Epithelial cell of esophagus (primary cell): ENCODE results near the gene GPN2.
"Not testable (repeated sequence)": the region's sequence is repeated elsewhere in the genome, so short reads cannot be mapped to it uniquely, and the experiment has no call there.

Experiments
- DNase-seq: peaks from one replicate; pipeline ENCODE4 v3.0.0; 2010; ENCODE audit warnings: low read depth
- H3K4me3 ChIP-seq: 2 replicates; pipeline ENCODE4 v1.5.1; 2011; ENCODE audit warnings: mild to moderate bottlenecking, low read length, control low read depth
- CTCF ChIP-seq: IDR thresholded peaks from 2 replicates; pipeline ENCODE4 v1.5.1; 2011; ENCODE audit warnings: low read depth, mild to moderate bottlenecking, low read length, control low read depth, inconsistent platforms; ENCODE audit not compliant: insufficient read depth; ENCODE audit errors: missing control alignments

Gene GPN2

GRCh38 chr1:26848941-26849774 lies 40.9 kb downstream of the GPN2 start:
- peak; percentile 100 for DNase-seq
- H3K4me3 ChIP-seq, result no peak overlapping the region
- TF ChIP-seq CTCF, result peak; percentile 32

- DNase-seq, result no peak
- no peak for TF ChIP-seq CTCF
- no peak overlapping the region for H3K4me3 ChIP-seq
Observed at GRCh38 chr1:26848499-26848898, 41.6 kb downstream of the GPN2 start.

DNA sequence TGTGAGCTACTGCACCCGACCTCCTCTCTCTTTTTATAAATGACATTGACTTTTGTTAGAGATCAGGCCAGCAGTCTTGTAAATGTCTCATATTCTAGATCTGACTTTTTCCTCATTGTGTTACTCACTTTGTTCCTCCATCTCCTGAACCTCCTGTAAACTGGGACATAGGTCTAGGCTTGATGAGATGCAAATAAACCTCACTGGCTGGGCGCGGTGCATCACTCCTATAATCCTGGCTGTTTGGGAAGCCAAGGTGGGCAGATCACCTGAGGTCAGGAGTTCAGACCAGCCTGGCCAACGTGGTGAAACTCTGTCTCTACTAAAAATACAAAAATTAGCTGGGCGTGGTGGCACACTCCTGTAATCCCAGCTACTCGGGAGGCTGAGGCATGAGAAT lies 42.3 kb downstream of the GPN2 start:
- not testable (repeated sequence) for H3K4me3 ChIP-seq, DNase-seq

GRCh38 chr1:26844424-26845196 lies 45.5 kb downstream of the GPN2 start:
- no peak overlapping the region for H3K4me3 ChIP-seq
- DNase-seq, result no peak
- no peak for TF ChIP-seq CTCF

- no peak for DNase-seq
- no peak overlapping the region for H3K4me3 ChIP-seq
- no peak for TF ChIP-seq CTCF
Observed at GRCh38 chr1:26839779-26840178, 50.3 kb downstream of the GPN2 start.

DNA sequence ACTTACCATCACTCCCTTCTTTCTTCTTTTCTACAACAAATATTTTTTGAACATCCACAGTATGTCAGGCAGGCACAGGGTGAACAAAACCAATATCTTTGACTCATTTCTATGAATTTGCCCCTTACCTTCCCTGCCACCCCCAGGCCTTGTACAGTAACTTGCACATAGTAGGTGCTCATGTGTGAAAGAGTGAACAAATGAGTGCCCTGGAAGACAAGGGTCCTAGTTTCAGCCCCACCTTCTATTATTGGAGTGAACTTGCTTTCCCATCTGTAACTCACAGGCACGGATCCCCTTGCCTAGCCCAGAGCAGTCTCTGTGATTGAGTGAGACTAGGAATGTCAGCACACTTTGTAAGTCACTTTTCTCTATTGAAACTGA lies 50.8 kb downstream of the GPN2 start:
- no peak overlapping the region for H3K4me3 ChIP-seq
- TF ChIP-seq CTCF, result no peak
- no peak for DNase-seq

DNA sequence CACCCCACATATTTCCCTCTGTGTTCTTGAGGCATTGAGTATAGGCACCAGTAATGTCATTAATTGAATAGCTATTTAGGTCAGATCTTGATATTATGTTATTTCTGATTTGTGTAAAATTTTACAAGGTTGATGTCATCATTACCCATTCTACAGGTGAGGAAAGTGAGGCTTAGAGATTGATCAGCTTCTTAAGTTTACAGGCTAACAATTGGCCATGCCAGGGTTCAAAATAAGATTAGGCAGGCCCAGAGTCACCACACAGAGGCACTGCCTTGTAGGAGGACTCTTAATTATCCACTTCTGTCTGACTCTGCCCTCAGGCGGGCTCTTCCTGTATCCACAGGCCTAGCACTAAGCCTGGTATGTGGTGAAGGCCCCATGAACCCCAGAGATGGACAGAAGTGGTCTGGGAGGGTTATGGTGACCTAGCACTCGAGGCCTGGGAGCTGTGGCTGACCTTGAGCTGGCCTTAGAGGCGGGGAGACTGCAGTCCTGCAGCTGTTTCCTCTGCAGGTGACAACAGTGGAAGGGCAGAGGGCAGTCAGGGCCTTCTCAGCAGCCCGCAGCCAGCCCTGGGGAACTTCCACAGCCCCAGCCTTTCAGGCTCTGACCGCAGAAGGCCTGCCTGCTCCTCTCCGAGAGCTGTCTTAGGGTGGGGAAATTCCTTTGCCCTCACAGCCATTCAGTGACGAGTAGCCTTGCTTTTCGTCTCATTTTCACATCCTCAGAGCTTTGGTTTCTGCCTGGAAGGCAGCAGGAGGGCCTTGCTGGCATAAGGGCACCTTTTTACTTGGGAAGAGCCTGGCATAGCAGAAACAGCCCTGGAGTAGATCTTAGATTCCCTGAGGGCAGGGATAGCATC lies 51.4 kb downstream of the GPN2 start:
- no peak for TF ChIP-seq CTCF
- DNase-seq, result no peak
- H3K4me3 ChIP-seq, result no peak overlapping the region

GRCh38 chr1:26837665-26838064 lies 52.4 kb downstream of the GPN2 start:
- not testable (repeated sequence) for H3K4me3 ChIP-seq, DNase-seq
